NCI-H187 (cell line): ENCODE measurements around the gene PRPF8.

ENCODE experiments used
- DNase-seq, 2 experiments: peaks; one replicate each; lab custom pipeline; 2025; lab: John Stamatoyannopoulos, UW

PRPF8 gene

GRCh38 chr17:1644493-1645206, 40.0 kb downstream of the PRPF8 start:
- no peak for DNase-seq

DNA sequence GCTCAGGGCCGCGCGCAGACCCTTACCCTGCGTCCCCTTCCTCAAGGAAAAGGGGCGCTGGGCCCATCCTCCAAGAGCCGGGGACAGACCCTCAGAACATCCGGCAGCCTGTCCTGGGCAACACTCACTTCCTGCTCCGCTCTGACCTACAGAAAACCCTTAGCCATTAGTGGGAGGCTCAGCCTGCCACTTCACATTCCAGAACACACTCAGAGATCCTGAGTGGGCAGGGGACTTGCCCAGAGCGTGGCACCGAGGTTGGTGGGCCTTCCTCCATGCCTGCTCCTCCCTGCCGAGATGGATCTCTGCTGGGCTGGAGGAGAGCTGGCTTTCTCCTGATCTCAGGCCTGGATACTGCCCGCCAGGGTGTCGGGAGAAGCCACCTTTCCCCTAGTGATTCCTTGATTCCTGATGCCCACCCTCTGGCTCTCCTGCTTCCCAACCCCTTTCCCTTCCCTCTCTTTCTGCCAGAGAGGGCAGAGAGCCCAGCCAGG, 40.6 kb downstream of the PRPF8 start:
- no peak for DNase-seq

GRCh38 chr17:1643293-1643998, 41.2 kb downstream of the PRPF8 start:
- peak in 1 of 2 experiments; percentile 64 for DNase-seq

DNA sequence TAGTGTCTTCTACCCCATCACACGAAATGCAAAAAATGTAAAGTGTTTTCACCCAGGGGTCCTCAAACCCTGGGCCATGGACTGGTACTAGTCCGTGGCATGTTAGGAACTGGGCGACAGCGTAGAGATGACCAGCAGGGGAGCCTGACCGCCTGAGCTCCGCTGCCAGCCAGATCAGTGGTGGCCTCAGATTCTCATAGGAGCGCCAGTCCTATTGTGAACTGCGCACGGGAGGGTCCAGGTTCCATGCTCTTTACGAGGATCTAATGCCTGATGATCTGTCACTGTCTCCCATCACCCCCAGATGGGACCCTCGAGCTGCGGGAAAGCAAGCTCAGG, 43.6 kb downstream of the PRPF8 start:
- no peak for DNase-seq

DNA sequence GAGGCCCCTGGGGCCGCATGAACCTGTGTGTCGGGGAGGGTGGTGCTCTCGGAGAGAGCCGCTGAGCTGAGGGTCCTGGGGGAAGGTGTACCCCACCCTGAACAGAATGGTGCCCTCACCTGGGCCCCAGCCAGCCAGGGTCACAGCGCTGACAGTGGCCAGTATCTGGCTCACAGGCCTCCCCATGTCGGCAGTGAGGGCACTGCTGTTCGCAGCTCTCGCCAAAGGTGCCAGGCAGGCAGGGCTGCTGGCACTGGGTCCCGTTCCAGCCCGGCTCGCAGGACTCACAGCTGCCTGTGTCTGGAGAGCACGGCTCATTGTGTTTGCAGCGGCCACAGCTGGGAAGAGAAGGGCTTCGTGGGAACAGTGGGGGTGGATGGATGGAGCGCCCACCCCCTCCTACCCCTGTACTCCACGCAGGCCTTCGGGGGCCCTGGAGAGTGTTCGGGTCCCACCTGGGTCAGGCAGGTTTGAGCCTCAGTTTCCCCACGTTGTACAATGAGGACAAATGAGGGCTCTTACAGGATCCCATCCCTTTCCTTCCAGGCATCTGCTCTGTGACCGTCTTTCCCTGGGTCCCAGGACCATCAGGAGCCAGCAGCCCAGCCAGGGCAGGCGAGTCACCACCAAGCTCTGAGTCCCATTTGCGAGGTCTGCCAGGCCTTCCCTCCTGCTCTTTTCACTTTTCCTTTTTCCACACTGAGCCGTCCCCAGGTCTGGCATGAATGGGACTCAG, 44.2 kb downstream of the PRPF8 start:
- DNase-seq = no peak

DNA sequence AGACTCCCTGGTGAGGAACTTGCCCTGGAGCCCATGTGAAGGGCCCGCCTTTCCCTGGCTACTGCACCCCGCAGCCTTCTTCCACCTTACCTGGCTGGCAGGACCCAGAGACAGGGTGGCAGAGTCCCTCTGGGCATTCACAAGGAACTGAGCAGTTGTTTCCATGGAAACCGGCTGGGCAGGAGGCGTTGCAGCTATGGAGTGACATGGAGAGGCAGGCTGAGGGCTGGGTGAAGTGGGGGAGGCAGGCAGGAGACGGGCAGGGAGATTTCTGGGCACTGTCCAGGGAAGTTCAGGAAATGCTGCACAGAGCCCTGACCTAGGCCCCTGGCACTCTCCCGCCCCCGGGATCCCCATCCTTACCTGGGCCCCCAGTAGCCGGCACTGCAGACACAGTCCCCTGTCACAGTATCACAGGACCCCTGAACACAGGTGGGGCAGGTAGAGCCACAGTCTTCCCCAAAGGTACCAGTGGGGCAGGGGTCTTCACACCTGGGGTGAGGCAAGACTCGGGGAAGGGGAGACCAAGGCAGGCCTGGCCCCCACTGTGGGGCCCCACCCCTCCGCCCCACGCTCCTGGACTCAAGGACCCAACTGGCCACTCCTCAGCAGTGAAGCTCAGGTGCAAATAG, 45.0 kb downstream of the PRPF8 start:
- no peak for DNase-seq

- no peak for DNase-seq
These were observed 45.9 kb downstream of the PRPF8 start for GRCh38 chr17:1638624-1639300.

GRCh38 chr17:1638171-1638590, 46.5 kb downstream of the PRPF8 start:
- DNase-seq = no peak

DNA sequence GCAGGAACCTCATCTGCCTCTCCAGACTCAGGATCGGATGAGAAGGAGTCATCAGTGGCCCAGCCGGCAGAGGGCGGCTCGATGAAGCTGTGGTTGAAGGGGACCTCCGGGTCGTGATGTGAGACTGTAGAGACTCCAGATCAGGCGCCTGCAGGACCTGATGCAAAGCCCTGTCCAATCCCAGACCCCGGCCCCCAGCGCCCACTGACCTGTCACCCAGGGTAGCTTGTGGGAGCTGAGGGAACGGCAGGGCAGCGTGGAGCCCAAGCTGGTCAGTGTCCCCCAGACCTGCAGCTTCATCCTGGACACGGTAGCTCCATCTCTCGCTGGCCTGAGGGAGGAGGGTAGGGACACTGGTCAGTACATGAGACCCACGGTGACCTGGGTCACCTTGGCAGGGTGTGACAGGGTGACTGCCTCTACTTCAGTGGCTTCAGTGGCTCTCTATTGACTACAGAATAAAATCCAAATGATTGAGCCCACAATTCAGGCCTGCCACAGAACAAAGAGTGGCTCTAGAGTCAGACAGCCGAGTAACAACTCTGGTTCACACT, 47.9 kb downstream of the PRPF8 start:
- DNase-seq = no peak

DNA sequence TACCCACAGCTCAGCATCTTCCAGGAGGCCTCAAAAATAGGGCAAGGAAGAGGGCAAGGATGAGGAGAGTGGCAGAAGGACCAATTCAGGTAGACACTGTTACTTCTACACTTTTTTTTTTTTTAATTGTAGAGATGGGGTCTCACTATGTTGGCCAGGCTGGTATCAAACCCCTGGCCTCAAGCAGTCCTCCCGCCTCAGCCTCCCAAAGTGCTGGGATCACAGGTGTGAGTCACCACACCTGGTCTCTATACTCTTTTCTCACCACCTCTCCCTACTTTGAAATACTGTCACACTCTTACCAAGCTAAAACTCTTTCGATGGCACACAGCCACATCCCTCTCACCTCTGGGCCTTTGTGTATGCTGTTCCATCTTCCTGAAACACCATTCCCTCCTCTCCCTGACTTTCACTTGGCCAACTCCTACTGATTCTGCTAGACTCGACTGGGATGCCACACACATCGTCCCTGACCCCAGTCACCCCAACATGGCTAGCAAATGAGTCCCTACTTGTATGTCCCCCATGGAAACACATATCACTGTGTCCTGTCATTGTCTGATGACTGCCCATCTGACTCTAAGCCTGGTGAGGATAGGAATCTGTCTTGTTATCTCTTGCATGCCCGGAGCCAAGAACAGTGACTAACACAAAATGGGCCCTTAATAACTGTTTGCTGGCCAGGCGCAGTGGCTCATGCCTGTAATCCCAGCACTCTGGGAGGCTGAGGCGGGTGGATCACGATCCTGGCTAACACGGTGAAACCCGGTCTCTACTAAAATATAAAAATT, 48.8 kb downstream of the PRPF8 start:
- no peak for DNase-seq

DNA sequence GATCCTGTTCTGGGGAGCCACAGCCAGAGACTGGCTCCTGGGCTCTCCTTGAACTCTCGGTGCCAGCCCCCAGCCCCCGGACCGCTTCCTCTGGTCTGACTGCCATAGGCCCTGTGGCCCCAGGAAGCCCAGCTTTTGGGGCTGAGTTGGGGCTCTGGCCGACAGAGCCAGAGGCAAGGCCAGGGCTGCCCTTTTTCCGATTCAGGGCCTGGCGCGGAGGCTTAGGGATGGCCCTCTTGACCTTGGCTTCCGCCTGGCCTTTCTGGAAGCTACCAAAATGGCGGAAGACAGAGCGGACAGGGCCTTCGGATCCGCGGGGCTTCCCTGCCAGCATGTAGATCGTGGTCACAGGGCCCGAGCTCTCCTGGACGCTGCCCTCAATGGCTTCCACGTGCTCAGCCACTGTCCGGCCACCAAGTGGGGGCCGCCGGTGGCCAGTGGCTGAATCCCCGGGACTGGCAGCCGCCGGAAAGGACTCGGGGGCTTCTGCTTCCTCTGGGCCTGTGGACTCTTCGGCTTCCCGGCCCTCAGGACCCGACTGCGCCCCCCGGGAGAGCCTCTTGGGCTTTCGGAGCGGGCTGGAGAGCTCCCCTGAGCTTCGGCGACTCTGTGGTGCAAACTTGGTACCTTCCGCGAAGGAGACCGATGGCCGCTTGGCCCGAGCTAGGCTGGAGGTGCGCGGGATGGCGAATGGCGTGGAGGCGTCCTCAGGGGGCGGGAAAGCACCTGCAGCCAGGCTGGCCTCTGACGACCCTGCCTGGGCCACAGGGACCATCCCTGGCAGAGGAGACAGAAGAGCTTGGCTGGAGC, 49.6 kb downstream of the PRPF8 start:
- DNase-seq = no peak

- no peak for DNase-seq
These were observed 54.0 kb downstream of the PRPF8 start for GRCh38 chr17:1630662-1631061.

- DNase-seq = no peak
These were observed 55.0 kb downstream of the PRPF8 start for GRCh38 chr17:1629504-1630310.

GRCh38 chr17:1628856-1629503, 55.7 kb downstream of the PRPF8 start:
- peak; percentile 68 to 75 for DNase-seq

DNA sequence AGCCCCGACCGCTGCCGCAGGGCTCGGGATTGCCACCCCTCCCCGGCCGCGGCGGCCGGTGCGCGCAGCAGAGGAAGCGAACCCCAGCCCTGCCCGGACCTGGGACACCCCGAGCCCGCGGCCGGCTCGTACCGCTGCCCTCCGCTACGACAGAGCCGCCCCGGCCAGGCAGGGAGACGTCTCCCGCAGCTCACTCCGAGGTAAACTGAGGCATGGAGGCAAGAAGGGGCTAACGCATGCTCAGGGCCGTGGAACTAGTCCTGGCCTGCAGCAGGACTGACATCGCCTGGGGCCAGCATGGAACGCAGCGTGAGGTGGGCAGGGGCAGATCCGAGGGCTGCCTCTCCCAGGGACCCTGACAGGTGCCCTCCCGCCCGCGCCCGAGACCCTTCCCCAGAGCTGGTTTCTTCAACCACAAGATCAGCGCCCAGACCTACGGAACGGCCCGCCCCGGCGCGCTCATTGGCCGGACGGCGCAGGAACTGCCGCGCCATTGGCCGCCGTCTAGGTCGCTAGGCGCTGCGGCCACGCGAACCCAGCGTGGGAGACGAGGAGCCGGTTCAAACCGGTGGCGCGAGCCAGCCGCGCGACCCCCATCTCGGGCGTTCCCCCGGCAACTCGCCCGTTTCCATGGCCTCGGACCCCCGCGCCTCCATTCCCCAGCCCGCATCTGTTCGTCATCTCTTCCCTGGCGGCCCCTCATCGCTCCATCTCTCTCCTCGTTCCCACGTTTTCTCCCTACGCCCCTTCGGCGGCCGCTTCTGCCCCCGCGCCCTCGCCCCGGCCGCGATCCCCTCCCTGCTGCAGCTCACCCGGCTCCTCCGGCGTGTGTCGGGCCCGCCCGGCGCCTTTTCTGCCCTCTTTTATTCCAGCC, 56.4 kb downstream of the PRPF8 start, which contains the start of gene SLC43A2:
TSS of gene SLC43A2 (minus strand) at position 853 of the 874 bp plus-strand sequence. CDS start 960 bp downstream, outside the sequence.
- peak; percentile 10 to 64 for DNase-seq

GRCh38 chr17:1627182-1627981, 57.3 kb downstream of the PRPF8 start:
- DNase-seq = no peak
